Stimulated activated CD4-positive, alpha-beta T cell treated with anti-CD3 and anti-CD28 coated beads, Interleukin-2, amount 100 ng/mL, for 24 hours (primary cell): ENCODE measurements around the gene ANAPC2.
A peak's percentile ranks its signal among the peaks of the same experiment; 100 is the strongest.

ENCODE experiments used
- DNase-seq, 2 donors: peaks; one replicate each; pipeline ENCODE4 v3.0.0-alpha.2; 2020

The ANAPC2 gene

GRCh38 chr9:137160716-137161557, 27.4 kb downstream of the ANAPC2 start:
- DNase-seq = no peak

- no peak for DNase-seq
Observed at GRCh38 chr9:137160054-137160425, 28.3 kb downstream of the ANAPC2 start.

GRCh38 chr9:137159105-137160053, 29.0 kb downstream of the ANAPC2 start:
- DNase-seq = no peak

GRCh38 chr9:137158625-137159024, 29.7 kb downstream of the ANAPC2 start:
- no peak for DNase-seq

- no peak for DNase-seq
Observed at GRCh38 chr9:137157618-137158415, 30.5 kb downstream of the ANAPC2 start.

- peak; percentile 65 to 68 for DNase-seq
Observed at GRCh38 chr9:137156567-137157375, 31.6 kb downstream of the ANAPC2 start.

GRCh38 chr9:137152844-137153405, 35.4 kb downstream of the ANAPC2 start:
- DNase-seq = no peak

GRCh38 chr9:137150617-137151457, 37.5 kb downstream of the ANAPC2 start:
- DNase-seq = peak; percentile 45 to 70

GRCh38 chr9:137149942-137150616, 38.3 kb downstream of the ANAPC2 start:
- DNase-seq = peak in 1 of 2 donors; percentile 53

- no peak for DNase-seq
Observed at GRCh38 chr9:137149363-137149762, 39.0 kb downstream of the ANAPC2 start.

GRCh38 chr9:137148661-137149060, 39.7 kb downstream of the ANAPC2 start:
- no peak for DNase-seq

- no peak for DNase-seq
Observed at GRCh38 chr9:137148242-137148641, 40.1 kb downstream of the ANAPC2 start.

GRCh38 chr9:137147793-137148160, 40.6 kb downstream of the ANAPC2 start:
- no peak for DNase-seq

- DNase-seq = no peak
Observed at GRCh38 chr9:137147091-137147792, 41.1 kb downstream of the ANAPC2 start.

- DNase-seq = no peak
Observed at GRCh38 chr9:137146527-137146918, 41.8 kb downstream of the ANAPC2 start.

- no peak for DNase-seq
Observed at GRCh38 chr9:137145731-137146526, 42.4 kb downstream of the ANAPC2 start.

GRCh38 chr9:137143459-137143858, 44.9 kb downstream of the ANAPC2 start:
- DNase-seq = no peak
